ENCODE measurements around the gene DCAF11.

The DCAF11 gene

DNA sequence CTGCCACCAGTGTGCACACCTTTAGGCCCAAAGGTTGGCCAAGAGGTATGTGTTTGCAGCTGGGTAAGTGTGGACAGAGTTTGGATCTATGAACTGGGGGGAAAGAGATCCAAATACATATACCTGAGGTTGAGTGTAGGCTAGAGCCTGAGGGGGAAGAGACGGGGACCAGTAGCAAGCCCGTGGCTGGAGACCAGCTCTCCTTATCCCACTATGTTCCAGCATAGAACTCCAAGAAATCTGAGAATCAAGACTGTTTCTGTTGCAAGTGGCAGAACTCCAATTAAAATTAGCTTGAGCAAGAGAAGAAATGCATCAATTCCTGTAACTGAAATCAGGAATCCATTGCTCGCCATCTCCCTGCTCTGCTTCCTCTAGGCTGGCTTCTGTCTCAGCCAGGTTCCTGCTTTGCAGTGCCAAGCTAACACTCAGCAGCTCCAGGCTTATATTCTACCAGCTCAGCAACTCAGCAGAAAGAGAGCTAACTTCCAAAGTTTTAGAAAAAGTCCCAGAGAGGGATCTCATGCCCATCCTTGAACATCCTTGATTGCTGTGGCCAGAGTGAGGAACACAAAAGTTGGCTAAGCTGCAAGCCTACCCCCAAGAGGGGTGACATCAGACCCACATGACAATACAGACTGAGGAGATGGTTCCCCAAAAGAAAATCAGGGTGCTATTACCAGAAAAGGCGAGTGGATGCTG lies 21.9 kb upstream of the DCAF11 start:
- DNase-seq (ENCODE audit: low read depth) = no peak
- no peak overlapping the region for H3K4me3 ChIP-seq (replicated peaks; ENCODE audit: low read depth, low read length)
- no peak for TF ChIP-seq CTCF (IDR thresholded peaks at IDR 0.05; ENCODE audit: low read length, missing control alignments)

DNA sequence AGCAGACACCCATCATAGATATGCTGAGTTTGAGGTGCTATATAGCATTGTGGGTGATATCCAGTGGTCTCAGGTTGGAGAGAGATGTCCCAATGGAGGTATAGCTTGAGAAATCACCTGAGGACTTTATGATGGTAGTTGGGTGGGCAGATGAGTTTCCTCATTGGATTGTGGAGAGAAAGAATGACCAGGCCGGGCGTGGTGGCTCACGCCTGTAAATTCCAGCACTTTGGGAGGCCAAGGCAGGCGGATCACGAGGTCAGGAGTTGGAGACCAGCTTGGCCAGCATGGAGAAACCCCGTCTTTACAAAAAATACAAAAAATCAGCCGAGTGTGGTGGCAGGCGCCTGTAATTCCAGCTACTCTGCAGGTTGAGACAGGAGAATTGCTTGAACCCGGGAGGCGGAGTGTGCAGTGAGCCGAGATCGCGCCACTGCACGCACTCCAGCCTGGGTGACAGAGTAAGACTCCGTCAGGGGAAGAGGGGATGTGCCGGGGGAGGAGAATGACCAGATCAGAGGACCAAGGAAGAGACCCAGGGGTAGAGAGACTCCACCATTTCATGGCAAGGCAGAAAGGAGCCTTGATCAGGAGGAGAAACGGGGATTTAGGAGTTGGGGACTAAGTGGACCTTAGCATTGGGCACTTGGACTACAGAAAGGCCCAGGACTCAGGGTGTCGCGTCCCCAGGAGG lies 21.2 kb upstream of the DCAF11 start:
- peak overlapping the region; percentile 72 for H3K4me3 ChIP-seq (replicated peaks; ENCODE audit: low read depth, low read length)
- TF ChIP-seq CTCF (IDR thresholded peaks at IDR 0.05; ENCODE audit: low read length, missing control alignments) = no peak
- no peak for DNase-seq (ENCODE audit: low read depth)

- peak within 1 kb of the TSS; percentile 72 for H3K4me3 ChIP-seq (replicated peaks; ENCODE audit: low read depth, low read length)
- peak; percentile 88 for DNase-seq (ENCODE audit: low read depth)
- TF ChIP-seq CTCF (IDR thresholded peaks at IDR 0.05; ENCODE audit: low read length, missing control alignments) = no peak
Observed at GRCh38 chr14:24093901-24094840, 20.4 kb upstream of the DCAF11 start, which contains the start of gene PCK2. Gene PCK2, plus strand, starts transcription at chr14:24094311. Its CDS starts 95 bp downstream, at chr14:24094406.

- DNase-seq (ENCODE audit: low read depth) = no peak
- H3K4me3 ChIP-seq (replicated peaks; ENCODE audit: low read depth, low read length) = peak overlapping the region; percentile 72
- no peak for TF ChIP-seq CTCF (IDR thresholded peaks at IDR 0.05; ENCODE audit: low read length, missing control alignments)
Observed at GRCh38 chr14:24094841-24095270, 19.7 kb upstream of the DCAF11 start.

- TF ChIP-seq CTCF (IDR thresholded peaks at IDR 0.05; ENCODE audit: low read length, missing control alignments) = no peak
- peak; percentile 33 for DNase-seq (ENCODE audit: low read depth)
- peak overlapping the region; percentile 72 for H3K4me3 ChIP-seq (replicated peaks; ENCODE audit: low read depth, low read length)
Observed at GRCh38 chr14:24095271-24096068, 19.1 kb upstream of the DCAF11 start.
